HG02642 (cell line): Measurements from ENCODE around the gene MUC5B.

Experiments used
- ATAC-seq: cut with Tn5 transposase; IDR thresholded peaks from one replicate; pipeline ENCODE4 v1.9.1; 2021; ENCODE audit warnings: mild to moderate bottlenecking; ENCODE audit not compliant: unreplicated experiment, poor library complexity

Gene MUC5B

GRCh38 chr11:1292644-1293618, 70.1 kb downstream of the MUC5B start:
- ATAC-seq, result no peak

GRCh38 chr11:1293619-1294015, 70.8 kb downstream of the MUC5B start:
- no peak for ATAC-seq

GRCh38 chr11:1295086-1295485, 72.2 kb downstream of the MUC5B start:
- ATAC-seq, result no peak

- no peak for ATAC-seq
Measured at GRCh38 chr11:1295591-1295990, 72.7 kb downstream of the MUC5B start.

GRCh38 chr11:1296287-1296686, 73.4 kb downstream of the MUC5B start:
- ATAC-seq, result no peak

GRCh38 chr11:1297011-1297575, 74.2 kb downstream of the MUC5B start:
- no peak for ATAC-seq

- ATAC-seq, result no peak
Measured at GRCh38 chr11:1297576-1298473, 75.0 kb downstream of the MUC5B start.

GRCh38 chr11:1298695-1299492, 76.0 kb downstream of the MUC5B start:
- ATAC-seq, result no peak

GRCh38 chr11:1299621-1300020, 76.8 kb downstream of the MUC5B start:
- no peak for ATAC-seq

- ATAC-seq, result no peak
Measured at GRCh38 chr11:1300121-1300520, 77.3 kb downstream of the MUC5B start.

- no peak for ATAC-seq
Measured at GRCh38 chr11:1300569-1301187, 77.8 kb downstream of the MUC5B start.

- ATAC-seq, result no peak
Measured at GRCh38 chr11:1301220-1302000, 78.5 kb downstream of the MUC5B start.

GRCh38 chr11:1302041-1302460, 79.2 kb downstream of the MUC5B start:
- ATAC-seq, result no peak

GRCh38 chr11:1302461-1303125, 79.7 kb downstream of the MUC5B start:
- no peak for ATAC-seq

- ATAC-seq, result no peak
Measured at GRCh38 chr11:1303126-1303821, 80.4 kb downstream of the MUC5B start.

- ATAC-seq, result no peak
Measured at GRCh38 chr11:1303973-1304372, 81.1 kb downstream of the MUC5B start.

GRCh38 chr11:1304380-1304779, 81.5 kb downstream of the MUC5B start:
- no peak for ATAC-seq

- no peak for ATAC-seq
Measured at GRCh38 chr11:1305063-1305495, 82.2 kb downstream of the MUC5B start.
